ENCODE results near the gene GALNTL6. TPM values are rescaled to one million over a fixed set of nuclear protein-coding genes. Genes with fewer than 3 reads are reported as not detected.
"Not testable (repeated sequence)": the region's sequence is repeated elsewhere in the genome, so short reads cannot be mapped to it uniquely, and the experiment has no call there.

Gene GALNTL6
- total and polyA plus RNA-seq, 2 experiments from 2014 or later, result not detected

GRCh38 chr4:172963498-172964294 lies 1150.5 kb downstream of the GALNTL6 start:
- TF ChIP-seq, protein P1, sequence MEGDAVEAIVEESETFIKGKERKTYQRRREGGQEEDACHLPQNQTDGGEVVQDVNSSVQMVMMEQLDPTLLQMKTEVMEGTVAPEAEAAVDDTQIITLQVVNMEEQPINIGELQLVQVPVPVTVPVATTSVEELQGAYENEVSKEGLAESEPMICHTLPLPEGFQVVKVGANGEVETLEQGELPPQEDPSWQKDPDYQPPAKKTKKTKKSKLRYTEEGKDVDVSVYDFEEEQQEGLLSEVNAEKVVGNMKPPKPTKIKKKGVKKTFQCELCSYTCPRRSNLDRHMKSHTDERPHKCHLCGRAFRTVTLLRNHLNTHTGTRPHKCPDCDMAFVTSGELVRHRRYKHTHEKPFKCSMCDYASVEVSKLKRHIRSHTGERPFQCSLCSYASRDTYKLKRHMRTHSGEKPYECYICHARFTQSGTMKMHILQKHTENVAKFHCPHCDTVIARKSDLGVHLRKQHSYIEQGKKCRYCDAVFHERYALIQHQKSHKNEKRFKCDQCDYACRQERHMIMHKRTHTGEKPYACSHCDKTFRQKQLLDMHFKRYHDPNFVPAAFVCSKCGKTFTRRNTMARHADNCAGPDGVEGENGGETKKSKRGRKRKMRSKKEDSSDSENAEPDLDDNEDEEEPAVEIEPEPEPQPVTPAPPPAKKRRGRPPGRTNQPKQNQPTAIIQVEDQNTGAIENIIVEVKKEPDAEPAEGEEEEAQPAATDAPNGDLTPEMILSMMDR (IDR thresholded peaks at IDR 0.05; ENCODE audit: low read depth, low read length), result no peak
- no peak for DNase-seq (ENCODE audit: low read depth in 1 of 2, low spot score in 1 of 2)
- Histone ChIP-seq H3K9me3 (ENCODE audit: low read depth) (no peaks in the 10 kb centered on the region), H3K27ac (no peak overlapping the region), H3K4me1 (ENCODE audit: low read depth) (no peaks in the 10 kb centered on the region), H3K36me3 (no peaks in the 10 kb centered on the region), H3K27me3 (no peaks in the 10 kb centered on the region), H3K4me3 (no peak overlapping the region)

DNA sequence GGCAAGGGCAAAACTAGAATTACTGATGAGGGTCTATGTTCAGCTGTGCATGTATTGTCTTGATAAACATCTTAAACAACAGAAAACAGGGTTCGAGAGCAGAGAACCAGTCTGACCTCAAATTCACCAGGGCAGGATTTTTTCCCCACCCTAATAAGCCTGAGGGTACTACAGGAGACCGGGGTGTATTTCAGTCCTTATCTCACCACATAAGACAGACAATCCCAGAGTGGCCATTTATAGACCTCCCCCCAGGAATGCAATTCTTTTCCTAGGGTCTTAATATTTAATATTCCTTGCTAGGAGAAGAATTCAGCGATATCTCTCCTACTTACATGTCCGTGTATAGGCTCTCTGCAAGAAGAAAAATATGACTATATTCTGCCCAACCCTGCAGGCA lies 1157.0 kb downstream of the GALNTL6 start:
- DNase-seq (ENCODE audit: low read depth in 1 of 2, low spot score in 1 of 2); H3K4me3 ChIP-seq; H3K27me3 ChIP-seq; H3K36me3 ChIP-seq; H3K27ac ChIP-seq; H3K4me1 ChIP-seq (ENCODE audit: low read depth); H3K9me3 ChIP-seq (ENCODE audit: low read depth): not testable (repeated sequence)

- no peaks in the 10 kb centered on the region for H3K9me3 ChIP-seq (ENCODE audit: low read depth)
- no peak for DNase-seq (ENCODE audit: low read depth in 1 of 2, low spot score in 1 of 2)
- no peaks in the 10 kb centered on the region for H3K36me3 ChIP-seq
- no peaks in the 10 kb centered on the region for H3K27me3 ChIP-seq
- H3K27ac ChIP-seq, result no peak overlapping the region
- no peaks in the 10 kb centered on the region for H3K4me1 ChIP-seq (ENCODE audit: low read depth)
- TF ChIP-seq, protein P1 (IDR thresholded peaks at IDR 0.05; ENCODE audit: low read depth, low read length), result no peak
- H3K4me3 ChIP-seq, result no peak overlapping the region
Observed at GRCh38 chr4:172974586-172974985, 1161.4 kb downstream of the GALNTL6 start.

GRCh38 chr4:172975651-172976229 lies 1162.5 kb downstream of the GALNTL6 start:
- Histone ChIP-seq H3K9me3 (ENCODE audit: low read depth) (no peaks in the 10 kb centered on the region), H3K27ac (no peak overlapping the region), H3K27me3 (no peaks in the 10 kb centered on the region), H3K4me1 (ENCODE audit: low read depth) (no peaks in the 10 kb centered on the region), H3K4me3 (no peak overlapping the region), H3K36me3 (no peaks in the 10 kb centered on the region)
- DNase-seq (ENCODE audit: low read depth in 1 of 2, low spot score in 1 of 2), result no peak
- TF ChIP-seq, protein P1 (IDR thresholded peaks at IDR 0.05; ENCODE audit: low read depth, low read length), result no peak

- H3K27ac ChIP-seq; H3K9me3 ChIP-seq (ENCODE audit: low read depth); DNase-seq (ENCODE audit: low read depth in 1 of 2, low spot score in 1 of 2): not testable (repeated sequence)
Observed at GRCh38 chr4:172977491-172978041, 1164.4 kb downstream of the GALNTL6 start.

DNA sequence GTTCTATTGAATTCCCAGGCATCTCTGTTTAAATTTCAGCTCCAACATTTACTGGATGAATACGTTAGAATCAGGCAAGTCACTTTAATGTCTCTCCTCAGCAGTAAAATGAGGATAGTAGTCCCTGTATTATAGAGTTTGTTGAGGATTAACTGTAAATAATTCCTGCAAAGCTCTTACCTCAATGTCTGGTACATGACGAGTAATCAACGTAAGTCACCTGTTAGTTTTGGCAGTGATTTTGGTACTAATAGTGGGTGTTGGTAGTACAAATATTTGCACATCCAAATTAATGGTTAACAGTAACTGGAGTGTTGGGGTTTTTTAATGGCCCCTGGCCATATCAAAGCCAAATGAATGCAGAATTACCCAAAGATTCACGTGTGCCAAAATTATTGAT lies 1165.6 kb downstream of the GALNTL6 start:
- DNase-seq (ENCODE audit: low read depth in 1 of 2, low spot score in 1 of 2), result no peak
- Histone ChIP-seq H3K4me1 (ENCODE audit: low read depth) (no peaks in the 10 kb centered on the region), H3K4me3 (no peak overlapping the region), H3K27me3 (no peaks in the 10 kb centered on the region), H3K9me3 (ENCODE audit: low read depth) (no peaks in the 10 kb centered on the region), H3K36me3 (no peaks in the 10 kb centered on the region), H3K27ac (no peak overlapping the region)
- TF ChIP-seq, protein P1 (IDR thresholded peaks at IDR 0.05; ENCODE audit: low read depth, low read length), result no peak

More at GRCh38 chr4:172977491-172978041, 1164.4 kb downstream of the GALNTL6 start:
- not testable (repeated sequence) for H3K4me3 ChIP-seq; H3K27me3 ChIP-seq; H3K4me1 ChIP-seq (ENCODE audit: low read depth); H3K36me3 ChIP-seq

Measured in cardiac muscle cell (in vitro differentiated cells and primary cell).